Activated T-helper 17 cell treated with anti-CD3 and anti-CD28 coated beads, Interleukin-2, amount 50 U/mL, for 72 hours (primary cell): Measurements from ENCODE around the gene ATP11A. TPM values are rescaled to one million over a fixed set of nuclear protein-coding genes. Genes with fewer than 3 reads are reported as not detected.
A peak's percentile ranks its signal among the peaks of the same experiment; 100 is the strongest.
"Not testable (repeated sequence)": the region's sequence is repeated elsewhere in the genome, so short reads cannot be mapped to it uniquely, and the experiment has no call there.

ENCODE experiments used
- ATAC-seq: fragments of 150-1000 bp; cut with Tn5 transposase; replicated peaks from 2 replicates; pipeline ENCODE4 v1.10.0; 2021; ENCODE audit warnings: mild to moderate bottlenecking, moderate library complexity
- H3K27ac Mint-ChIP-seq: one replicate; pipeline ENCODE4 v1.8.0; 2022; ENCODE audit warnings: mixed read lengths
- H3K27me3 Mint-ChIP-seq: one replicate; pipeline ENCODE4 v1.8.0; 2022; ENCODE audit warnings: mixed read lengths
- H3K36me3 Mint-ChIP-seq: one replicate; pipeline ENCODE4 v1.8.0; 2022; ENCODE audit warnings: low read depth, mild to moderate bottlenecking, mixed read lengths
- H3K4me1 Mint-ChIP-seq: one replicate; pipeline ENCODE4 v1.8.0; 2022; ENCODE audit warnings: mixed read lengths
- H3K4me3 Mint-ChIP-seq: one replicate; pipeline ENCODE4 v1.8.0; 2022; ENCODE audit warnings: mild to moderate bottlenecking, mixed read lengths
- H3K9me3 Mint-ChIP-seq: one replicate; pipeline ENCODE4 v1.8.0; 2022; ENCODE audit warnings: mixed read lengths
- total RNA-seq, 2 donors: library from RNA; stranded (reverse); gene quantifications; one replicate each; pipeline ENCODE4 v1.2.3, GENCODE V29; 2022

The ATP11A gene
- total RNA-seq, 2 donors from 2014 or later: 39.7 to 48.6 TPM

GRCh38 chr13:112679932-112680677 is 9.7 kb upstream of the ATP11A start:
- Mint-ChIP-seq H3K27ac (no peak overlapping the region), H3K4me1 (no peaks in the 10 kb centered on the region), H3K36me3 (no peaks in the 10 kb centered on the region), H3K9me3 (no peaks in the 10 kb centered on the region), H3K27me3 (peaks cover 3% of the 10 kb centered on the region), H3K4me3 (no peak overlapping the region)
- ATAC-seq: no peak

GRCh38 chr13:112680741-112681360 is 9.0 kb upstream of the ATP11A start:
- Mint-ChIP-seq H3K9me3 (no peaks in the 10 kb centered on the region), H3K27ac (no peak overlapping the region), H3K36me3 (no peaks in the 10 kb centered on the region), H3K27me3 (peaks cover 3% of the 10 kb centered on the region), H3K4me3 (no peak overlapping the region), H3K4me1 (no peaks in the 10 kb centered on the region)
- no peak for ATAC-seq

GRCh38 chr13:112683581-112683980 is 6.3 kb upstream of the ATP11A start:
- ATAC-seq: no peak
- Mint-ChIP-seq H3K4me3 (no peak overlapping the region), H3K27ac (no peak overlapping the region)

GRCh38 chr13:112684071-112684845 is 5.6 kb upstream of the ATP11A start:
- no peak for ATAC-seq
- peaks cover 10% of the 10 kb centered on the region for H3K4me1 Mint-ChIP-seq
- H3K27me3 Mint-ChIP-seq: no peaks in the 10 kb centered on the region
- H3K4me3 Mint-ChIP-seq: no peak overlapping the region
- no peaks in the 10 kb centered on the region for H3K9me3 Mint-ChIP-seq
- H3K36me3 Mint-ChIP-seq: no peaks in the 10 kb centered on the region
- H3K27ac Mint-ChIP-seq: no peak overlapping the region

More at GRCh38 chr13:112683581-112683980, 6.3 kb upstream of the ATP11A start:
- Mint-ChIP-seq H3K4me1 (peaks cover 4% of the 10 kb centered on the region), H3K9me3 (no peaks in the 10 kb centered on the region), H3K27me3 (no peaks in the 10 kb centered on the region), H3K36me3 (no peaks in the 10 kb centered on the region)

- H3K4me3 Mint-ChIP-seq, ATAC-seq, H3K36me3 Mint-ChIP-seq, H3K4me1 Mint-ChIP-seq, H3K9me3 Mint-ChIP-seq, H3K27me3 Mint-ChIP-seq, H3K27ac Mint-ChIP-seq: not testable (repeated sequence)
Observed at GRCh38 chr13:112685189-112685805, 4.5 kb upstream of the ATP11A start.

GRCh38 chr13:112685896-112686295 is 3.9 kb upstream of the ATP11A start:
- ATAC-seq: no peak
- peaks cover 10% of the 10 kb centered on the region for H3K4me1 Mint-ChIP-seq
- H3K4me3 Mint-ChIP-seq: no peak overlapping the region
- no peaks in the 10 kb centered on the region for H3K9me3 Mint-ChIP-seq
- no peaks in the 10 kb centered on the region for H3K36me3 Mint-ChIP-seq
- H3K27ac Mint-ChIP-seq: no peak overlapping the region
- no peaks in the 10 kb centered on the region for H3K27me3 Mint-ChIP-seq

GRCh38 chr13:112686364-112686763 is 3.5 kb upstream of the ATP11A start:
- H3K4me1 Mint-ChIP-seq: peaks cover 10% of the 10 kb centered on the region
- no peak for ATAC-seq
- H3K4me3 Mint-ChIP-seq: no peak overlapping the region
- no peaks in the 10 kb centered on the region for H3K9me3 Mint-ChIP-seq
- no peaks in the 10 kb centered on the region for H3K36me3 Mint-ChIP-seq
- H3K27me3 Mint-ChIP-seq: no peaks in the 10 kb centered on the region
- H3K27ac Mint-ChIP-seq: no peak overlapping the region

GRCh38 chr13:112686987-112687386 is 2.9 kb upstream of the ATP11A start:
- no peak overlapping the region for H3K27ac Mint-ChIP-seq
- no peaks in the 10 kb centered on the region for H3K9me3 Mint-ChIP-seq
- H3K27me3 Mint-ChIP-seq: no peaks in the 10 kb centered on the region
- H3K4me3 Mint-ChIP-seq: no peak overlapping the region
- no peak for ATAC-seq
- peaks cover 14% of the 10 kb centered on the region for H3K4me1 Mint-ChIP-seq
- H3K36me3 Mint-ChIP-seq: no peaks in the 10 kb centered on the region

- peaks cover 23% of the 10 kb centered on the region for H3K4me1 Mint-ChIP-seq
- H3K27me3 Mint-ChIP-seq: no peaks in the 10 kb centered on the region
- no peaks in the 10 kb centered on the region for H3K36me3 Mint-ChIP-seq
- H3K4me3 Mint-ChIP-seq: peak overlapping the region; percentile 82
- H3K27ac Mint-ChIP-seq: peak overlapping the region; percentile 92
- no peaks in the 10 kb centered on the region for H3K9me3 Mint-ChIP-seq
- no peak for ATAC-seq
Observed at GRCh38 chr13:112687836-112688559, 1.8 kb upstream of the ATP11A start.

GRCh38 chr13:112688560-112689302 is 1.1 kb upstream of the ATP11A start:
- Mint-ChIP-seq H3K27me3 (no peaks in the 10 kb centered on the region), H3K4me3 (peak overlapping the region; percentile 82), H3K9me3 (no peaks in the 10 kb centered on the region), H3K4me1 (peaks cover 29% of the 10 kb centered on the region), H3K36me3 (no peaks in the 10 kb centered on the region), H3K27ac (peak overlapping the region; percentile 92)
- peak; percentile 51 for ATAC-seq

GRCh38 chr13:112690283-112690929 is 568 bp downstream of the ATP11A start:
- ATAC-seq: peak; percentile 15
- Mint-ChIP-seq H3K9me3 (no peaks in the 10 kb centered on the region), H3K27ac (peak overlapping the region; percentile 75), H3K36me3 (no peaks in the 10 kb centered on the region), H3K4me3 (peak overlapping the region; percentile 88), H3K27me3 (no peaks in the 10 kb centered on the region), H3K4me1 (peaks cover 36% of the 10 kb centered on the region)

GRCh38 chr13:112692104-112692503 is 2.3 kb downstream of the ATP11A start:
- no peaks in the 10 kb centered on the region for H3K27me3 Mint-ChIP-seq
- H3K4me3 Mint-ChIP-seq: peak overlapping the region; percentile 88
- H3K27ac Mint-ChIP-seq: peak overlapping the region; percentile 75
- no peak for ATAC-seq
- H3K36me3 Mint-ChIP-seq: no peaks in the 10 kb centered on the region
- no peaks in the 10 kb centered on the region for H3K9me3 Mint-ChIP-seq
- H3K4me1 Mint-ChIP-seq: peaks cover 36% of the 10 kb centered on the region

- peaks cover under 1% of the 10 kb centered on the region for H3K36me3 Mint-ChIP-seq
- no peak for ATAC-seq
- H3K27me3 Mint-ChIP-seq: no peaks in the 10 kb centered on the region
- peak overlapping the region; percentile 1 for H3K27ac Mint-ChIP-seq
- no peaks in the 10 kb centered on the region for H3K9me3 Mint-ChIP-seq
- H3K4me3 Mint-ChIP-seq: peak overlapping the region; percentile 88
- peaks cover 36% of the 10 kb centered on the region for H3K4me1 Mint-ChIP-seq
Observed at GRCh38 chr13:112692586-112692985, 2.7 kb downstream of the ATP11A start.
